Pancreas (tissue), 10 donors: ENCODE data around the gene FLNA. TPM values are rescaled to one million over a fixed set of nuclear protein-coding genes. Genes with fewer than 3 reads are reported as not detected.
A peak's percentile ranks its signal among the peaks of the same experiment; 100 is the strongest.

ENCODE experiments used
- ATAC-seq, 4 donors: fragments of 200-7000 bp; cut with Tn5 transposase; one replicate each; pipeline versions ENCODE4 v1.8.0 to v1.9.1; 2020; ENCODE audit warnings: mild to moderate bottlenecking in 4 of 4, moderate library complexity in 4 of 4
- DNase-seq, 6 donors: peaks; one replicate each; pipeline ENCODE4 v3.0.0-alpha.2; 2020
- FAIRE-seq: peaks from 2 replicates; lab custom pipeline; 2012; peaks lifted over from hg19 to GRCh38; lab: Jason Lieb, UNC
- H3K27ac ChIP-seq, 4 donors: fragments of 200-600 bp; sonication (generic); 1 replicate in 3 of 4; 2 replicates in 1 of 4; pipeline versions ENCODE4 v1.5.0 to v1.8.0; 2020
- H3K27me3 ChIP-seq, 4 donors: fragments of 200-600 bp; one replicate each; pipeline ENCODE4 v1.8.0; 2021
- H3K36me3 ChIP-seq, 3 donors: fragments of 200-600 bp; sonication (generic) in 1 of 3; one replicate each; pipeline versions ENCODE4 v1.5.0 to v1.8.0; 2020 to 2021
- H3K4me1 ChIP-seq, 3 donors: fragments of 200-600 bp; one replicate each; pipeline ENCODE4 v1.8.0; 2021
- H3K4me3 ChIP-seq, 4 donors: fragments of 200-600 bp; sonication (generic) in 2 of 4; one replicate each; pipeline versions ENCODE4 v1.5.0 to v1.8.0; 2020 to 2021
- H3K9me3 ChIP-seq, 4 donors: fragments of 200-600 bp; one replicate each; pipeline ENCODE4 v1.8.0; 2021
- WGBS, 2 donors: extraction: QIAGEN DNeasy Blood & Tissue Kit; methylation state at CpG; one replicate each; pipeline ENCODE4 v1.1.7; 2013; 5-methylcytosine and 5-hydroxymethylcytosine counted together
- intact Hi-C, 3 donors: fragments of 100-400 bp; cut with DNase I; formaldehyde crosslinking; loops; one replicate each; pipeline versions ENCODE4 v1.11.1 to v1.14.2; 2022
- polyA plus RNA-seq, 2 donors: library from polyadenylated mRNA; stranded (reverse); fragments of 200-250 nt; gene quantifications; one replicate each; pipeline ENCODE4 v1.2.3, GENCODE V29; 2013
- total RNA-seq, 6 donors: library from RNA; stranded (reverse); fragmentation: NEBNext Ultra II Directional in 4 of 6; extraction: Animal tissue kit (Norgen Biotek cat#: 25700) in 4 of 6; gene quantifications; one replicate each; pipeline versions ENCODE4 v1.2.1 to v1.2.4, GENCODE V29; 2021 to 2023
- TF ChIP-seq, protein P1 (sequence below), 4 donors: fragments of 200-600 bp; sonication (generic) in 3 of 4; IDR thresholded peaks; one replicate each; pipeline versions ENCODE4 v1.5.0 to v1.8.0; 2021; ENCODE audit warnings: antibody characterized with exemption in 4 of 4
- donor health status: healthy with polysubstance abuse.
- donor health status: DM: no; HTN: no; CAD: no; lungs with moderate emphysema.
- donor health status: DM: no; HTN: no; CAD: no.
- donor health status: control.
- donor health status: control.
- donor health status: Bipolar disorder and iron deficiency.
- donor health status: DM: yes; HTN: yes; CAD: no.
- donor health status: DM: no; HTN: no; CAD: no.
- donor health status: DM: no; HTN: no; CAD: no.
- donor health status: DM: yes; HTN: yes; CAD: no.

The FLNA gene
- total and polyA plus RNA-seq, 8 donors = 67.0 to 298 (median 184) TPM

- H3K9me3 ChIP-seq = no peaks in the 10 kb centered on the region
- DNase-seq (no peak), FAIRE-seq (no peak), ATAC-seq (no peak)
- no peak overlapping the region for H3K27ac ChIP-seq
- H3K27me3 ChIP-seq = no peaks in the 10 kb centered on the region
- intact Hi-C loops = no loop called here
- no peaks in the 10 kb centered on the region for H3K36me3 ChIP-seq
- 71 to 73% methylated on average over 10 of the region's 10 CpGs for WGBS, 2 donors
- TF ChIP-seq, protein P1, sequence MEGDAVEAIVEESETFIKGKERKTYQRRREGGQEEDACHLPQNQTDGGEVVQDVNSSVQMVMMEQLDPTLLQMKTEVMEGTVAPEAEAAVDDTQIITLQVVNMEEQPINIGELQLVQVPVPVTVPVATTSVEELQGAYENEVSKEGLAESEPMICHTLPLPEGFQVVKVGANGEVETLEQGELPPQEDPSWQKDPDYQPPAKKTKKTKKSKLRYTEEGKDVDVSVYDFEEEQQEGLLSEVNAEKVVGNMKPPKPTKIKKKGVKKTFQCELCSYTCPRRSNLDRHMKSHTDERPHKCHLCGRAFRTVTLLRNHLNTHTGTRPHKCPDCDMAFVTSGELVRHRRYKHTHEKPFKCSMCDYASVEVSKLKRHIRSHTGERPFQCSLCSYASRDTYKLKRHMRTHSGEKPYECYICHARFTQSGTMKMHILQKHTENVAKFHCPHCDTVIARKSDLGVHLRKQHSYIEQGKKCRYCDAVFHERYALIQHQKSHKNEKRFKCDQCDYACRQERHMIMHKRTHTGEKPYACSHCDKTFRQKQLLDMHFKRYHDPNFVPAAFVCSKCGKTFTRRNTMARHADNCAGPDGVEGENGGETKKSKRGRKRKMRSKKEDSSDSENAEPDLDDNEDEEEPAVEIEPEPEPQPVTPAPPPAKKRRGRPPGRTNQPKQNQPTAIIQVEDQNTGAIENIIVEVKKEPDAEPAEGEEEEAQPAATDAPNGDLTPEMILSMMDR (IDR thresholded peaks at IDR 0.05) = no peak
- H3K4me3 ChIP-seq = peak overlapping the region in 1 of 4 donors; percentile 15
- H3K4me1 ChIP-seq = no peaks in the 10 kb centered on the region
These were observed 34.3 kb upstream of the FLNA start for GRCh38 chrX:154408659-154409221.

DNA sequence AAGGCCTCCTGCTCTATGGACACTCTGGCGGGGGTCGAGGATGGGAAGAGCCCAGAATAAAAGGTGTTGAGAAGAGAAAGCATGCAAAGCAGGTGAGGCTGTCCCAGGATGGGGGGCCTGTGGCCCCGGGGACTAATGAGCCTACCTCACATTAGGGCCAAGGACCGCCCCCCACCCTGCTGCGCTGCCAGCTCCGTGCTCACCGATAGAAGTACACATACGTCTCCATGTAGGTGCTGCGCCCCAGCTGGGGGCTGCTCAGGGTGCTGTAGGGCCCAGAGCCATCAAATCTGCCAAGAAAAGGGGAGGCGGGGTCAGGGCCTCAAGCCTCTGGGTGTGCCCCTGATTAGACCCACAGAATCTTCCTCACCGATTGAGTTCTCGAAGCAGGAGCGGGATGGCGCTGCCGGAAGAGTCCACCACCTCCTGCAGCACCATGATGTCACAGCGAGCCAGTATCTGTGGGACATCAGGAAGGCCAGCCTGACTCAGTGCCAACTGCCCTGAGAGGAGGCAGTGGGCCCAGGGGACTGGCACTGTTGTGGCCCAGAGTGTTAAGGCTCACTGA lies 30.3 kb upstream of the FLNA start:
- Histone ChIP-seq H3K27me3 (no peaks in the 10 kb centered on the region), H3K9me3 (no peaks in the 10 kb centered on the region), H3K4me1 (no peaks in the 10 kb centered on the region), H3K36me3 (peaks cover 0 to 5% (median 4%) of the 10 kb centered on the region in 3 donors), H3K27ac (no peak overlapping the region), H3K4me3 (no peak overlapping the region)
- TF ChIP-seq, protein P1 (IDR thresholded peaks at IDR 0.05) = no peak
- no peak for FAIRE-seq
- DNase-seq = peak in 1 of 6 donors; percentile 31
- no peak for ATAC-seq
- WGBS, 2 donors = 85 to 93% methylated on average over 15 to 16 of the region's 16 CpGs
- intact Hi-C loops = no loop called here

DNA sequence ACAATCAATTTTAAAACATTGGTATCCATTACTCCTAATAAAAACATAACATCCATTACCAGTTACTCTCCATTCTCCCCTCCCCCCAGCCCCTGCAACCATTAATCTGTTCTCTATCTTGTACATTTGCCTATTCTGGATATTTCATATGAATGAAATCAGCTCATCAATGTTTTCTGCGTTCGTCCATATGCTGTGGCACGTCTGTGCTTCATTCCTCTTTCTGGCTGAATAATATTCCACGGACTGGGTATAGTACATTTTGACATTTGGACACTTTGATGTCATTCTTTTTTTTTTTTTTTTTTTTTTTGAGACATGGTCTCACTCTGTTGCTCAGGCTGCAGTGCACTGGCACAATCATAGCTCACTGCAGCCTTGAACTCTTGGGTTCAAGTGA lies 29.4 kb upstream of the FLNA start:
- Histone ChIP-seq H3K4me1 (no peaks in the 10 kb centered on the region), H3K27me3 (no peaks in the 10 kb centered on the region), H3K36me3 (peaks cover 0 to 9% (median 4%) of the 10 kb centered on the region in 3 donors), H3K9me3 (no peaks in the 10 kb centered on the region), H3K4me3 (no peak overlapping the region), H3K27ac (no peak overlapping the region)
- no peak for ATAC-seq
- FAIRE-seq = no peak
- TF ChIP-seq, protein P1 (IDR thresholded peaks at IDR 0.05) = no peak
- no peak for DNase-seq
- intact Hi-C loops = no loop called here
- 76 to 96% methylated on average over 4 of the region's 4 CpGs for WGBS, 2 donors

- no peak overlapping the region for H3K27ac ChIP-seq
- TF ChIP-seq, protein P1 (IDR thresholded peaks at IDR 0.05) = no peak
- ATAC-seq = no peak
- DNase-seq = no peak
- H3K4me1 ChIP-seq = no peaks in the 10 kb centered on the region
- no peak overlapping the region for H3K4me3 ChIP-seq
- intact Hi-C loops = no loop called here
- no peaks in the 10 kb centered on the region for H3K9me3 ChIP-seq
- peaks cover 0 to 9% (median 4%) of the 10 kb centered on the region in 3 donors for H3K36me3 ChIP-seq
- FAIRE-seq = no peak
- H3K27me3 ChIP-seq = no peaks in the 10 kb centered on the region
- 78 to 91% methylated on average over 10 of the region's 10 CpGs for WGBS, 2 donors
These were observed 28.8 kb upstream of the FLNA start for GRCh38 chrX:154403192-154403591.

DNA sequence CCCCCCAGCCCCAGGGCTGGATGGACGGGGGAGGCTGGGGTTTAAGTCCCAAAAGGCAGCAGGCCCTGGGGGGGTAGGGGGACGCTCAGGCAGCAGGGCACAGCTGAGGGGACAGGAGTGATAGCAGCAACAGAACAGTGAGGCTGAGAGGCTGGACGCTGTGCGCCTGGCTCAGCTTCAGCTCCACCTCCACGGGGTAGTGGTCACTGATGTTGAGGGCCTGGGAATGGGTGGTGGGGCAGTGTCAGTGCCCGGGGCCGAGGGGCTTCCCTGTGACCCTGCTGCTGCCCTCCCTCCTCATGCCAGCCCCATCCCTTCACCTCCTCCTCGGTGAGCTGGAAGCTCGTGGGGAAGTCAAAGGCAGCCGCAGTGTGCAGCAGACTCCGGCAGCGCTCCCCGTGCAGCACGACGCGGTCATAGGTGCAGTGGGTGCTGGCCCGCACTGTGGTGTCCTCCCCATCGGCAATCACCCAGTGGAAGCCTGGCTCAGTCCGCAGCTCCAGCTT lies 28.2 kb upstream of the FLNA start:
- TF ChIP-seq, protein P1 (IDR thresholded peaks at IDR 0.05) = no peak
- DNase-seq (peak in 1 of 6 donors; percentile 34), ATAC-seq (no peak), FAIRE-seq (no peak)
- Histone ChIP-seq H3K27ac (no peak overlapping the region), H3K27me3 (no peaks in the 10 kb centered on the region), H3K4me3 (no peak overlapping the region), H3K4me1 (no peaks in the 10 kb centered on the region), H3K9me3 (no peaks in the 10 kb centered on the region), H3K36me3 (peaks cover 0 to 9% (median 4%) of the 10 kb centered on the region in 3 donors)
- intact Hi-C loops = no loop called here
- WGBS, 2 donors = 72 to 75% methylated on average over 19 of the region's 19 CpGs
